ENCODE measurements around the gene USP48.
"Not testable (repeated sequence)": the region's sequence is repeated elsewhere in the genome, so short reads cannot be mapped to it uniquely, and the experiment has no call there.

The USP48 gene

DNA sequence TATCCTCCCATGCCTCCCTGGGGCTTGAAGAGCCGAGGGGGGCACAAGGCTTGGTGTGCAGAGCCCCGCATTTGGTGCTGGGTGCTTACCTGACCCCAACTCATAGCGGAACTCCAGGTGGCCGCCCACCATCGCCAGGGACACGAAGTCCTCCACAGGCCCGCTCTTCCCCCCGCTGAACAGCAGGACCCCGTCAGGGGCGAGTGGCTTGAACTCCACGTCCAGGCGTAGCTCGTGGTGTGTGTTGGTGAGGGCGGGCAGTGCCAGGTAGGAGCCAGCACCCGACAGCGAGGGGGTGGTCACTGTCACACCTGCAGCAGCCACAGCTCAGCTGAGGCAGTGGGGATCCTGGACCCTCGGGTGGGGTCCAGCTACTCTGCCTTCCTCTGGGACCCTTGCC, 46.3 kb upstream of the USP48 start:
- H3K9me2 ChIP-seq (replicated peaks; ENCODE audit: insufficient read depth, low read length) = no peaks in the 10 kb centered on the region
- H3K4me3 ChIP-seq (ENCODE audit: low read length) = no peak overlapping the region
- no peak overlapping the region for H2AFZ ChIP-seq (ENCODE audit: low read length)
- no peaks in the 10 kb centered on the region for H3K4me1 ChIP-seq (ENCODE audit: low read length)
- no peaks in the 10 kb centered on the region for H3K36me3 ChIP-seq (replicated peaks; ENCODE audit: insufficient read depth, low read length)
- H3F3A ChIP-seq (ENCODE audit: insufficient read depth, low read length) = no peaks in the 10 kb centered on the region
- no peaks in the 10 kb centered on the region for H3K9me3 ChIP-seq (replicated peaks; ENCODE audit: insufficient read depth, low read length)
- H3K4me2 ChIP-seq (ENCODE audit: low read depth, low read length) = no peak overlapping the region
- no peak for TF ChIP-seq EZH2phosphoT487 (IDR thresholded peaks at IDR 0.05; ENCODE audit: low read length)
- no peak for TF ChIP-seq EZH2 (optimal IDR thresholded peaks at IDR 0.05; ENCODE audit: low read depth, low read length)
- TF ChIP-seq, protein P1, sequence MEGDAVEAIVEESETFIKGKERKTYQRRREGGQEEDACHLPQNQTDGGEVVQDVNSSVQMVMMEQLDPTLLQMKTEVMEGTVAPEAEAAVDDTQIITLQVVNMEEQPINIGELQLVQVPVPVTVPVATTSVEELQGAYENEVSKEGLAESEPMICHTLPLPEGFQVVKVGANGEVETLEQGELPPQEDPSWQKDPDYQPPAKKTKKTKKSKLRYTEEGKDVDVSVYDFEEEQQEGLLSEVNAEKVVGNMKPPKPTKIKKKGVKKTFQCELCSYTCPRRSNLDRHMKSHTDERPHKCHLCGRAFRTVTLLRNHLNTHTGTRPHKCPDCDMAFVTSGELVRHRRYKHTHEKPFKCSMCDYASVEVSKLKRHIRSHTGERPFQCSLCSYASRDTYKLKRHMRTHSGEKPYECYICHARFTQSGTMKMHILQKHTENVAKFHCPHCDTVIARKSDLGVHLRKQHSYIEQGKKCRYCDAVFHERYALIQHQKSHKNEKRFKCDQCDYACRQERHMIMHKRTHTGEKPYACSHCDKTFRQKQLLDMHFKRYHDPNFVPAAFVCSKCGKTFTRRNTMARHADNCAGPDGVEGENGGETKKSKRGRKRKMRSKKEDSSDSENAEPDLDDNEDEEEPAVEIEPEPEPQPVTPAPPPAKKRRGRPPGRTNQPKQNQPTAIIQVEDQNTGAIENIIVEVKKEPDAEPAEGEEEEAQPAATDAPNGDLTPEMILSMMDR (IDR thresholded peaks at IDR 0.05; ENCODE audit: low read length) = no peak
- H3K27ac ChIP-seq (ENCODE audit: low read length) = no peak overlapping the region
- H3K9ac ChIP-seq (ENCODE audit: low read length) = no peak overlapping the region
- H3K79me2 ChIP-seq (ENCODE audit: low read length) = no peaks in the 10 kb centered on the region
- DNase-seq = no peak
- no peaks in the 10 kb centered on the region for H3K27me3 ChIP-seq (replicated peaks; ENCODE audit: insufficient read depth, low read length)
- no peaks in the 10 kb centered on the region for H4K20me1 ChIP-seq (ENCODE audit: insufficient read depth, low read length)

GRCh38 chr1:21828506-21829210, 45.7 kb upstream of the USP48 start:
- no peak overlapping the region for H3K4me2 ChIP-seq (ENCODE audit: low read depth, low read length)
- no peak for TF ChIP-seq EZH2 (optimal IDR thresholded peaks at IDR 0.05; ENCODE audit: low read depth, low read length)
- no peak for TF ChIP-seq EZH2phosphoT487 (IDR thresholded peaks at IDR 0.05; ENCODE audit: low read length)
- no peak for DNase-seq
- no peaks in the 10 kb centered on the region for H3K27me3 ChIP-seq (replicated peaks; ENCODE audit: insufficient read depth, low read length)
- no peaks in the 10 kb centered on the region for H4K20me1 ChIP-seq (ENCODE audit: insufficient read depth, low read length)
- H3K27ac ChIP-seq (ENCODE audit: low read length) = no peak overlapping the region
- H3K4me3 ChIP-seq (ENCODE audit: low read length) = no peak overlapping the region
- H3K4me1 ChIP-seq (ENCODE audit: low read length) = no peaks in the 10 kb centered on the region
- no peak overlapping the region for H2AFZ ChIP-seq (ENCODE audit: low read length)
- H3K9me2 ChIP-seq (replicated peaks; ENCODE audit: insufficient read depth, low read length) = no peaks in the 10 kb centered on the region
- H3K9me3 ChIP-seq (replicated peaks; ENCODE audit: insufficient read depth, low read length) = no peaks in the 10 kb centered on the region
- no peaks in the 10 kb centered on the region for H3K36me3 ChIP-seq (replicated peaks; ENCODE audit: insufficient read depth, low read length)
- H3K9ac ChIP-seq (ENCODE audit: low read length) = no peak overlapping the region
- H3F3A ChIP-seq (ENCODE audit: insufficient read depth, low read length) = no peaks in the 10 kb centered on the region
- no peaks in the 10 kb centered on the region for H3K79me2 ChIP-seq (ENCODE audit: low read length)

- Histone ChIP-seq H3K27me3 (replicated peaks; ENCODE audit: insufficient read depth, low read length) (no peaks in the 10 kb centered on the region), H3K9ac (ENCODE audit: low read length) (no peak overlapping the region), H3K9me2 (replicated peaks; ENCODE audit: insufficient read depth, low read length) (no peaks in the 10 kb centered on the region), H3K9me3 (replicated peaks; ENCODE audit: insufficient read depth, low read length) (no peaks in the 10 kb centered on the region), H3K36me3 (replicated peaks; ENCODE audit: insufficient read depth, low read length) (no peaks in the 10 kb centered on the region), H3F3A (ENCODE audit: insufficient read depth, low read length) (no peaks in the 10 kb centered on the region), H2AFZ (ENCODE audit: low read length) (no peak overlapping the region), H3K4me1 (ENCODE audit: low read length) (no peaks in the 10 kb centered on the region), H3K79me2 (ENCODE audit: low read length) (no peaks in the 10 kb centered on the region), H3K4me3 (ENCODE audit: low read length) (no peak overlapping the region), H4K20me1 (ENCODE audit: insufficient read depth, low read length) (no peaks in the 10 kb centered on the region), H3K4me2 (ENCODE audit: low read depth, low read length) (no peak overlapping the region), H3K27ac (ENCODE audit: low read length) (no peak overlapping the region)
- no peak for DNase-seq
- TF ChIP-seq, protein P1 (IDR thresholded peaks at IDR 0.05; ENCODE audit: low read length) = no peak
- TF ChIP-seq EZH2 (optimal IDR thresholded peaks at IDR 0.05; ENCODE audit: low read depth, low read length) = no peak
- no peak for TF ChIP-seq EZH2phosphoT487 (IDR thresholded peaks at IDR 0.05; ENCODE audit: low read length)
Observed at GRCh38 chr1:21828075-21828474, 45.1 kb upstream of the USP48 start.

- Histone ChIP-seq H3K27ac (ENCODE audit: low read length) (no peak overlapping the region), H3K9me2 (replicated peaks; ENCODE audit: insufficient read depth, low read length) (no peaks in the 10 kb centered on the region), H3K4me1 (ENCODE audit: low read length) (no peaks in the 10 kb centered on the region), H3F3A (ENCODE audit: insufficient read depth, low read length) (no peaks in the 10 kb centered on the region), H2AFZ (ENCODE audit: low read length) (no peak overlapping the region), H3K9me3 (replicated peaks; ENCODE audit: insufficient read depth, low read length) (no peaks in the 10 kb centered on the region), H3K9ac (ENCODE audit: low read length) (no peak overlapping the region), H3K4me2 (ENCODE audit: low read depth, low read length) (no peak overlapping the region), H3K36me3 (replicated peaks; ENCODE audit: insufficient read depth, low read length) (no peaks in the 10 kb centered on the region), H3K79me2 (ENCODE audit: low read length) (no peaks in the 10 kb centered on the region), H3K27me3 (replicated peaks; ENCODE audit: insufficient read depth, low read length) (no peaks in the 10 kb centered on the region), H4K20me1 (ENCODE audit: insufficient read depth, low read length) (no peaks in the 10 kb centered on the region), H3K4me3 (ENCODE audit: low read length) (no peak overlapping the region)
- TF ChIP-seq EZH2phosphoT487 (IDR thresholded peaks at IDR 0.05; ENCODE audit: low read length) = no peak
- TF ChIP-seq EZH2 (optimal IDR thresholded peaks at IDR 0.05; ENCODE audit: low read depth, low read length) = no peak
- TF ChIP-seq, protein P1 (IDR thresholded peaks at IDR 0.05; ENCODE audit: low read length) = no peak
- no peak for DNase-seq
Observed at GRCh38 chr1:21827141-21827679, 44.3 kb upstream of the USP48 start.

- not testable (repeated sequence) for H3K4me1 ChIP-seq (ENCODE audit: low read length); H3K9me3 ChIP-seq (replicated peaks; ENCODE audit: insufficient read depth, low read length); H3K9ac ChIP-seq (ENCODE audit: low read length); H3K27me3 ChIP-seq (replicated peaks; ENCODE audit: insufficient read depth, low read length); H3K4me2 ChIP-seq (ENCODE audit: low read depth, low read length); H3K27ac ChIP-seq (ENCODE audit: low read length); H3K9me2 ChIP-seq (replicated peaks; ENCODE audit: insufficient read depth, low read length); H3K79me2 ChIP-seq (ENCODE audit: low read length); H2AFZ ChIP-seq (ENCODE audit: low read length); H3K4me3 ChIP-seq (ENCODE audit: low read length); DNase-seq; H3K36me3 ChIP-seq (replicated peaks; ENCODE audit: insufficient read depth, low read length); H4K20me1 ChIP-seq (ENCODE audit: insufficient read depth, low read length); H3F3A ChIP-seq (ENCODE audit: insufficient read depth, low read length)
Observed at GRCh38 chr1:21826694-21827093, 43.7 kb upstream of the USP48 start.
